GM23338 (cell line): ENCODE results near the gene TRIM73. TPM values are rescaled to one million over a fixed set of nuclear protein-coding genes. Genes with fewer than 3 reads are reported as not detected.
"Not testable (repeated sequence)": the region's sequence is repeated elsewhere in the genome, so short reads cannot be mapped to it uniquely, and the experiment has no call there.

Experiments
- ATAC-seq: fragments of 200-7000 bp; cut with Tn5 transposase; 3 replicates; pipeline ENCODE4 v1.9.1; 2020
- DNase-seq: peaks from one replicate; pipeline ENCODE4 v3.0.0-alpha.2; 2015; ENCODE audit warnings: low spot score
- H2AFZ ChIP-seq: fragments of 200-600 bp; sonication (generic); 2 replicates; pipeline ENCODE4 v1.8.0; 2016; ENCODE audit warnings: antibody characterized with exemption, mild to moderate bottlenecking, moderate library complexity
- H3F3A ChIP-seq: fragments of 200-600 bp; sonication (generic); replicated peaks from 2 replicates; pipeline ENCODE4 v1.8.0; 2017; ENCODE audit warnings: antibody characterized with exemption, mixed run types, low read depth
- H3K27ac ChIP-seq: fragments of 200-600 bp; sonication (generic); 2 replicates; pipeline ENCODE4 v1.6.1; 2016; ENCODE audit warnings: low read depth
- H3K27me3 ChIP-seq: fragments of 200-600 bp; sonication (generic); 2 replicates; pipeline ENCODE4 v1.8.0; 2016; ENCODE audit warnings: mild to moderate bottlenecking, mixed run types, moderate library complexity; ENCODE audit not compliant: insufficient read depth
- H3K36me3 ChIP-seq: fragments of 200-600 bp; sonication (generic); 2 replicates; pipeline ENCODE4 v1.8.0; 2016; ENCODE audit warnings: mild to moderate bottlenecking; ENCODE audit not compliant: insufficient read depth
- H3K4me1 ChIP-seq: fragments of 200-600 bp; sonication (generic); 2 replicates; pipeline ENCODE4 v1.8.0; 2016; ENCODE audit warnings: mild to moderate bottlenecking, moderate library complexity; ENCODE audit not compliant: insufficient read depth
- H3K4me2 ChIP-seq: fragments of 200-600 bp; sonication (generic); 2 replicates; pipeline ENCODE4 v1.7.1; 2017; ENCODE audit warnings: mixed run types
- H3K4me3 ChIP-seq: fragments of 200-600 bp; sonication (generic); 2 replicates; pipeline ENCODE4 v1.6.1; 2016; ENCODE audit warnings: mixed run types
- H3K79me2 ChIP-seq: fragments of 200-600 bp; sonication (generic); replicated peaks from 2 replicates; pipeline ENCODE4 v1.8.0; 2017; ENCODE audit warnings: mild to moderate bottlenecking; ENCODE audit not compliant: insufficient read depth
- H3K9me2 ChIP-seq: fragments of 200-600 bp; sonication (generic); 2 replicates; pipeline ENCODE4 v1.8.0; 2017; ENCODE audit not compliant: insufficient read depth
- H4K20me1 ChIP-seq: fragments of 200-600 bp; sonication (generic); replicated peaks from 2 replicates; pipeline ENCODE4 v1.8.0; 2017; ENCODE audit warnings: mild to moderate bottlenecking; ENCODE audit not compliant: insufficient read depth
- H3K27ac Mint-ChIP-seq: 2 replicates; pipeline ENCODE4 v1.8.0; 2020; ENCODE audit warnings: inconsistent platforms, mild to moderate bottlenecking, moderate library complexity, mixed read lengths
- H3K27me3 Mint-ChIP-seq: 3 replicates; pipeline ENCODE4 v1.8.0; 2022; ENCODE audit warnings: low read depth, mild to moderate bottlenecking, moderate library complexity, mixed read lengths, inconsistent platforms; ENCODE audit not compliant: insufficient read depth, poor library complexity
- H3K36me3 Mint-ChIP-seq: 3 replicates; pipeline ENCODE4 v1.8.0; 2021; ENCODE audit warnings: low read depth, mild to moderate bottlenecking, inconsistent platforms, moderate library complexity, mixed read lengths
- H3K4me1 Mint-ChIP-seq: 3 replicates; pipeline ENCODE4 v1.8.0; 2020; ENCODE audit warnings: mild to moderate bottlenecking, inconsistent platforms, mixed read lengths
- H3K4me3 Mint-ChIP-seq: 3 replicates; pipeline ENCODE4 v1.8.0; 2021; ENCODE audit warnings: moderate library complexity, mild to moderate bottlenecking, inconsistent platforms, mixed read lengths
- H3K9me3 Mint-ChIP-seq: 3 replicates; pipeline ENCODE4 v1.8.0; 2020; ENCODE audit warnings: moderate library complexity, mild to moderate bottlenecking, inconsistent platforms, mixed read lengths
- polyA plus RNA-seq: library from polyadenylated mRNA; unstranded; fragments of >200 nt; fragmentation: Nextera tagmentation; extraction: Ambion mirVana; gene quantifications from 2 replicates; pipeline ENCODE4 v1.2.1, GENCODE V29; 2016
- total RNA-seq: library from RNA; depleted of rRNA; stranded (reverse); fragments of >200 nt; shearing (Covaris generic); gene quantifications from 2 replicates; pipeline ENCODE4 v1.2.3, GENCODE V29; 2014

TRIM73 gene
- total and polyA plus RNA-seq, 2 experiments from 2014 or later = 0.31 to 1.2 TPM

GRCh38 chr7:75403455-75404443 is 8.3 kb downstream of the TRIM73 start:
- H3K36me3 Mint-ChIP-seq, H3K79me2 ChIP-seq: not testable (repeated sequence)
- ATAC-seq = peak; percentile 10

GRCh38 chr7:75404663-75405062 is 9.2 kb downstream of the TRIM73 start:
- not testable (repeated sequence) for H3F3A ChIP-seq, H3K36me3 ChIP-seq, H3K27me3 Mint-ChIP-seq, H3K27ac ChIP-seq, H3K4me1 Mint-ChIP-seq, H3K9me3 Mint-ChIP-seq, H4K20me1 ChIP-seq, DNase-seq, H3K4me3 ChIP-seq, H3K4me2 ChIP-seq, H3K4me1 ChIP-seq, H3K4me3 Mint-ChIP-seq, H3K79me2 ChIP-seq, H3K36me3 Mint-ChIP-seq, H2AFZ ChIP-seq, H3K27ac Mint-ChIP-seq, H3K27me3 ChIP-seq, H3K9me2 ChIP-seq
- peak; percentile 95 for ATAC-seq

More at GRCh38 chr7:75403455-75404443, 8.3 kb downstream of the TRIM73 start:
- H3K27ac ChIP-seq, H4K20me1 ChIP-seq, H3K9me2 ChIP-seq, H3K4me3 Mint-ChIP-seq, H3K4me1 ChIP-seq, DNase-seq, H3K4me2 ChIP-seq, H3K27ac Mint-ChIP-seq, H3K4me1 Mint-ChIP-seq, H3K27me3 ChIP-seq, H3K27me3 Mint-ChIP-seq, H2AFZ ChIP-seq, H3K9me3 Mint-ChIP-seq, H3F3A ChIP-seq, H3K4me3 ChIP-seq, H3K36me3 ChIP-seq: not testable (repeated sequence)

- not testable (repeated sequence) for H3K9me3 Mint-ChIP-seq, H3K27ac ChIP-seq, H3K4me1 Mint-ChIP-seq, H3K9me2 ChIP-seq, H3F3A ChIP-seq, H3K4me1 ChIP-seq, H3K4me2 ChIP-seq, DNase-seq, H3K79me2 ChIP-seq, H3K36me3 Mint-ChIP-seq, H3K27me3 Mint-ChIP-seq, H3K27ac Mint-ChIP-seq, H2AFZ ChIP-seq, H3K27me3 ChIP-seq, H4K20me1 ChIP-seq, H3K36me3 ChIP-seq, H3K4me3 ChIP-seq
- peak; percentile 94 for ATAC-seq
- H3K4me3 Mint-ChIP-seq = peak overlapping the region; percentile 55; the same call in 2 of the 3 replicates
These were observed 14.7 kb downstream of the TRIM73 start for GRCh38 chr7:75409880-75410822.

- H3K9me2 ChIP-seq, H3K4me1 Mint-ChIP-seq, H3K4me2 ChIP-seq, H3K36me3 Mint-ChIP-seq, H3K79me2 ChIP-seq, DNase-seq, H3K27ac Mint-ChIP-seq, H2AFZ ChIP-seq, H3K9me3 Mint-ChIP-seq, H3K27me3 Mint-ChIP-seq, H3K27me3 ChIP-seq, H3K4me1 ChIP-seq, H3K4me3 Mint-ChIP-seq, H3K36me3 ChIP-seq, H3K4me3 ChIP-seq, H4K20me1 ChIP-seq, H3K27ac ChIP-seq, H3F3A ChIP-seq: not testable (repeated sequence)
- peak; percentile 23 for ATAC-seq
These were observed 15.4 kb downstream of the TRIM73 start for GRCh38 chr7:75410823-75411173.

- H3K4me3 ChIP-seq, H3K4me3 Mint-ChIP-seq, H3K36me3 ChIP-seq, DNase-seq, H3K9me2 ChIP-seq, H3F3A ChIP-seq, H3K79me2 ChIP-seq, H3K27me3 Mint-ChIP-seq, H4K20me1 ChIP-seq, H3K27ac Mint-ChIP-seq, H2AFZ ChIP-seq, ATAC-seq, H3K4me1 ChIP-seq, H3K27me3 ChIP-seq, H3K4me2 ChIP-seq, H3K27ac ChIP-seq, H3K9me3 Mint-ChIP-seq, H3K4me1 Mint-ChIP-seq: not testable (repeated sequence)
- H3K36me3 Mint-ChIP-seq = peaks cover 19% of the 10 kb centered on the region
These were observed 18.8 kb downstream of the TRIM73 start for GRCh38 chr7:75414204-75414603.

- H3K4me1 Mint-ChIP-seq, H3K4me3 ChIP-seq, H3K27me3 ChIP-seq, H3K27ac ChIP-seq, DNase-seq, H2AFZ ChIP-seq, H3K9me2 ChIP-seq, H3K4me2 ChIP-seq, H3K4me3 Mint-ChIP-seq, H4K20me1 ChIP-seq, H3K79me2 ChIP-seq, H3F3A ChIP-seq, H3K27ac Mint-ChIP-seq, H3K27me3 Mint-ChIP-seq, ATAC-seq, H3K4me1 ChIP-seq, H3K36me3 ChIP-seq, H3K9me3 Mint-ChIP-seq: not testable (repeated sequence)
- H3K36me3 Mint-ChIP-seq = peaks cover 21% of the 10 kb centered on the region
These were observed 19.4 kb downstream of the TRIM73 start for GRCh38 chr7:75414708-75415427.
